Astrocyte (in vitro differentiated cells and primary cell): Measurements from ENCODE around the gene MRPS18A. TPM values are rescaled to one million over a fixed set of nuclear protein-coding genes. Genes with fewer than 3 reads are reported as not detected.

Experiments used
- DNase-seq: peaks from one replicate; pipeline ENCODE4 v3.0.0-alpha.2; 2010; ENCODE audit warnings: low read depth
- FAIRE-seq: peaks from 2 replicates; lab custom pipeline; 2011; peaks lifted over from hg19 to GRCh38; lab: Jason Lieb, UNC
- H2AFZ ChIP-seq: 2 replicates; pipeline ENCODE4 v1.6.0; 2012; ENCODE audit warnings: low read depth, low read length, inconsistent platforms
- H3K27ac ChIP-seq: 2 replicates; pipeline ENCODE4 v1.5.1; 2011; ENCODE audit warnings: low read depth, low read length, inconsistent platforms
- H3K27me3 ChIP-seq: 2 replicates; pipeline ENCODE4 v1.6.0; 2011; ENCODE audit warnings: low read length, inconsistent platforms; ENCODE audit not compliant: insufficient read depth
- H3K36me3 ChIP-seq: 2 replicates; pipeline ENCODE4 v1.5.1; 2011; ENCODE audit warnings: low read length, inconsistent platforms; ENCODE audit not compliant: insufficient read depth
- H3K4me1 ChIP-seq: 2 replicates; pipeline ENCODE4 v1.5.1; 2011; ENCODE audit warnings: low read length, inconsistent platforms; ENCODE audit not compliant: insufficient read depth
- H3K4me2 ChIP-seq: 2 replicates; pipeline ENCODE4 v1.6.0; 2012; ENCODE audit warnings: low read length, inconsistent platforms
- H3K4me3 ChIP-seq: 2 replicates; pipeline ENCODE4 v1.5.1; 2011; ENCODE audit warnings: low read depth, mild to moderate bottlenecking, low read length, inconsistent platforms; ENCODE audit not compliant: insufficient read depth
- H3K79me2 ChIP-seq: 2 replicates; pipeline ENCODE4 v1.6.0; 2012; ENCODE audit warnings: mild to moderate bottlenecking, low read length, inconsistent platforms; ENCODE audit not compliant: insufficient read depth
- H3K9ac ChIP-seq: 2 replicates; pipeline ENCODE4 v1.6.0; 2012; ENCODE audit warnings: mild to moderate bottlenecking, low read length, inconsistent platforms
- H3K9me3 ChIP-seq: 2 replicates; pipeline ENCODE4 v1.5.1; 2012; ENCODE audit warnings: low read depth, mild to moderate bottlenecking, low read length, inconsistent platforms; ENCODE audit not compliant: insufficient read depth
- H4K20me1 ChIP-seq: 2 replicates; pipeline ENCODE4 v1.6.0; 2012; ENCODE audit warnings: low read length, inconsistent platforms; ENCODE audit not compliant: insufficient read depth
- H3K27ac Mint-ChIP-seq: one replicate; pipeline ENCODE4 v1.8.0; 2021; ENCODE audit warnings: mild to moderate bottlenecking, mixed read lengths; ENCODE audit not compliant: unreplicated experiment
- H3K27me3 Mint-ChIP-seq: one replicate; pipeline ENCODE4 v1.8.0; 2021; ENCODE audit warnings: low read depth, mixed read lengths; ENCODE audit not compliant: unreplicated experiment
- H3K36me3 Mint-ChIP-seq: one replicate; pipeline ENCODE4 v1.8.0; 2021; ENCODE audit warnings: low read depth, mixed read lengths; ENCODE audit not compliant: unreplicated experiment
- H3K4me1 Mint-ChIP-seq: one replicate; pipeline ENCODE4 v1.8.0; 2021; ENCODE audit warnings: low read depth, mixed read lengths; ENCODE audit not compliant: unreplicated experiment
- H3K4me3 Mint-ChIP-seq: one replicate; pipeline ENCODE4 v1.8.0; 2021; ENCODE audit warnings: mild to moderate bottlenecking, moderate library complexity, mixed read lengths; ENCODE audit not compliant: unreplicated experiment
- H3K9me3 Mint-ChIP-seq: one replicate; pipeline ENCODE4 v1.8.0; 2021; ENCODE audit warnings: mild to moderate bottlenecking, mixed read lengths; ENCODE audit not compliant: unreplicated experiment
- CTCF ChIP-seq: IDR thresholded peaks from 2 replicates; pipeline ENCODE4 v1.5.1; 2011; ENCODE audit warnings: low read depth, mild to moderate bottlenecking, inconsistent platforms, low read length, moderate library complexity; ENCODE audit not compliant: insufficient read depth
- EZH2 ChIP-seq: IDR thresholded peaks from 2 replicates; pipeline ENCODE4 v1.6.1; 2012; ENCODE audit warnings: mild to moderate bottlenecking, low read length, inconsistent platforms; ENCODE audit not compliant: insufficient read depth
- total RNA-seq: library from RNA; stranded (reverse); gene quantifications from 2 replicates; pipeline ENCODE4 v1.2.1, GENCODE V29; 2021

The MRPS18A gene
- total RNA-seq, 1 donor from 2014 or later = 33.5 TPM

- no peak for FAIRE-seq
- Mint-ChIP-seq H3K36me3 (no peaks in the 10 kb centered on the region), H3K27ac (no peak overlapping the region), H3K27me3 (no peaks in the 10 kb centered on the region), H3K4me3 (no peak overlapping the region), H3K9me3 (no peaks in the 10 kb centered on the region), H3K4me1 (peaks cover 16% of the 10 kb centered on the region)
- Histone ChIP-seq H4K20me1 (no peaks in the 10 kb centered on the region), H3K4me3 (no peak overlapping the region), H3K27ac (no peak overlapping the region), H3K4me1 (peaks cover 25% of the 10 kb centered on the region), H3K79me2 (no peaks in the 10 kb centered on the region), H3K9ac (no peak overlapping the region), H3K36me3 (no peaks in the 10 kb centered on the region), H2AFZ (no peak overlapping the region), H3K4me2 (no peak overlapping the region), H3K9me3 (no peaks in the 10 kb centered on the region), H3K27me3 (no peaks in the 10 kb centered on the region)
- no peak for DNase-seq
- TF ChIP-seq EZH2 (no peak), CTCF (no peak)
Measured at GRCh38 chr6:43698584-43699349, 11.2 kb upstream of the MRPS18A start.

- no peak for TF ChIP-seq CTCF
- no peak for TF ChIP-seq EZH2
- H3K4me1 Mint-ChIP-seq = peaks cover 13% of the 10 kb centered on the region
- no peak overlapping the region for H3K4me3 ChIP-seq
Measured at GRCh38 chr6:43697421-43697820, 9.8 kb upstream of the MRPS18A start.

DNA sequence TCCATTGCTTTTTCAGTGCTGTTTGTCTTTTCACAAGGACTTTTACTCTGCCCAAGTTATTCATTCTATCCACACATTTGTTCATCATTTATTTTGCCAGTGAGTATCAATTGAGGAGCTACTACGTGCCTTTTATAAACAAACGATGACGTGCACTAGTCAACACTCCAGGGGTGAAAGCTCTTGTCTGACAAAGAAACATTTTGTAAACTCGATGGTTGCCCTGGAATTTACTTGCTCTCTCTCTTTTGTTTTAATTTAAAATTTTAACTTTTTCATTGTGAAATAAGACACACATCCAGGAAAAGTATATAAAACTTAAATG is 8.3 kb upstream of the MRPS18A start:
- H3K27me3 Mint-ChIP-seq = no peaks in the 10 kb centered on the region
- Histone ChIP-seq H3K27me3 (no peaks in the 10 kb centered on the region), H3K4me2 (no peak overlapping the region), H3K4me1 (peaks cover 12% of the 10 kb centered on the region), H4K20me1 (no peaks in the 10 kb centered on the region), H3K9me3 (no peaks in the 10 kb centered on the region), H3K9ac (no peak overlapping the region), H3K27ac (no peak overlapping the region), H2AFZ (no peak overlapping the region), H3K79me2 (no peaks in the 10 kb centered on the region), H3K4me3 (no peak overlapping the region), H3K36me3 (no peaks in the 10 kb centered on the region)
- DNase-seq (no peak), FAIRE-seq (no peak)
- no peaks in the 10 kb centered on the region for H3K36me3 Mint-ChIP-seq
- no peak overlapping the region for H3K27ac Mint-ChIP-seq
- H3K4me3 Mint-ChIP-seq = no peak overlapping the region
- H3K9me3 Mint-ChIP-seq = no peaks in the 10 kb centered on the region
- H3K4me1 Mint-ChIP-seq = peaks cover 9% of the 10 kb centered on the region
- TF ChIP-seq EZH2 (no peak), CTCF (no peak)

More at GRCh38 chr6:43697421-43697820, 9.8 kb upstream of the MRPS18A start:
- Histone ChIP-seq H3K27ac (no peak overlapping the region), H3K27me3 (no peaks in the 10 kb centered on the region), H3K9me3 (no peaks in the 10 kb centered on the region), H4K20me1 (no peaks in the 10 kb centered on the region), H3K79me2 (no peaks in the 10 kb centered on the region), H2AFZ (no peak overlapping the region), H3K4me1 (peaks cover 17% of the 10 kb centered on the region), H3K4me2 (no peak overlapping the region), H3K36me3 (no peaks in the 10 kb centered on the region), H3K9ac (no peak overlapping the region)
- no peaks in the 10 kb centered on the region for H3K36me3 Mint-ChIP-seq
- DNase-seq (no peak), FAIRE-seq (no peak)
- H3K27me3 Mint-ChIP-seq = no peaks in the 10 kb centered on the region
- no peaks in the 10 kb centered on the region for H3K9me3 Mint-ChIP-seq
- H3K4me3 Mint-ChIP-seq = no peak overlapping the region
- H3K27ac Mint-ChIP-seq = no peak overlapping the region
